GM18499 (cell line): ENCODE measurements around the gene HOXD4.

Source experiments
- ATAC-seq: cut with Tn5 transposase; IDR thresholded peaks from one replicate; pipeline ENCODE4 v1.9.1; 2021; ENCODE audit warnings: moderate number of reproducible peaks; ENCODE audit not compliant: insufficient read depth, unreplicated experiment

The HOXD4 gene

DNA sequence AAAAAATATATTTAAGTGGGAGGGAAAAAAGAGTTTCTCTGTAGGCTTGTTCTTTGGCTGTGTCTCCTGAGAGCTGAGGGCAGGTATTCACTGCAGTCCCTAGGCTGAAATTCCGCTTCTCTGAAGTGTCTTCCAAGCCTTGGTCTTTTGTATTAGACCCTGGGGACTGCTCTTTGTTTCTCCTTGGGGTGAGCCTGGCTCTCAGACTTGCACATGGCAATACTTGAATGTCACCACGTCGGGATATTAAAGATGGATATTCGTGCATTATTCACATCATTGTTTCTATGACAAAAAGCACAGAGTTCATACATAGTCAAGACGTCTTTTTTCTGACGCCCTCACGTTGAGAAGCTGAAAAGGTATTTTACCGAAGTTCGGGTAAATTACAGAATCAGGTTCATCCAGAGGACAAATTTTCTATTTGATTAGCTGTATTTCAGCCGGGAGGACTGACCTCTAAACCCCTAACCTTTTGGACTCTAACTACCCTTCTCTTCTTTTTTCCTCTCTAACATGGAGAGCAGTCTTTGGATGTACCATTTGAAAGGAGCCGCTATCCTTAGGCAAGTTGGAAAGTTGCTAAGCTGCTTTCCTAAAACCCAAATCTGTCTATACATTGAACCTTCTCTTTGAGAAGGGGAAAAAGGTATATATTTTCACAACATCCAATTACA, 3.4 kb downstream of the HOXD4 start:
- no peak for ATAC-seq

DNA sequence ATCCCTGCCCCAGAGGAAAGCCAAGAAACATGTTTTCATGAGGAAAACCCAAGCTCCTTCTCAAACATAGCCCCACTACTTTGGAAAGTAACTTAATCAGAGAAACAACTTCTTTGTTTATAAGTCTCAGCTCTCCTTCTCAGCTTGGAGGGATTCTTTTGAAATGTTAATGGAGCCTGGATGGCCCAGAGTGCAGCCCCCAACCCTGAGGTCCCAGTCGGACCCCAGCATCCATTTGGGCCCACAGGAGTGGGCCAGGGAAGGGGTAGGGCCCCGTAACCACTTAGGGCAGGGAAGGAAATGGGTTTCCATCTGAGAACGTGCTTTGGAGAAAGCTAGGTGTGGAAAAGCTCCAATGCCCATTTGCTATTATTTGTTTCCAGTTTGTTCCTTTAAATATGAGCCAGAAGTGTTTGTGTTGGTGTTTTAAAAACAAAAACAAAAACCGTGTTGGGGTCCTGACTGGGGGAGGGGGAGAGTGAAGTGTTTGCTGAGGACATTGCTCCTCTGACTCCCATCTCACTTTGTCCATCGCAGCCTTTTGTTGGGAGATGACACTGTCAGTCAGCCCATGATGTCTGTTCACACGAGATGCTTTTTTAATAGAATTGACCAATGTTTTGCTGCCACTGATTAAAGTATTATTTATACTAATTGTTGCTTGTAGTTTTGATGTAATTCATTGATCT, 4.2 kb downstream of the HOXD4 start:
- no peak for ATAC-seq

DNA sequence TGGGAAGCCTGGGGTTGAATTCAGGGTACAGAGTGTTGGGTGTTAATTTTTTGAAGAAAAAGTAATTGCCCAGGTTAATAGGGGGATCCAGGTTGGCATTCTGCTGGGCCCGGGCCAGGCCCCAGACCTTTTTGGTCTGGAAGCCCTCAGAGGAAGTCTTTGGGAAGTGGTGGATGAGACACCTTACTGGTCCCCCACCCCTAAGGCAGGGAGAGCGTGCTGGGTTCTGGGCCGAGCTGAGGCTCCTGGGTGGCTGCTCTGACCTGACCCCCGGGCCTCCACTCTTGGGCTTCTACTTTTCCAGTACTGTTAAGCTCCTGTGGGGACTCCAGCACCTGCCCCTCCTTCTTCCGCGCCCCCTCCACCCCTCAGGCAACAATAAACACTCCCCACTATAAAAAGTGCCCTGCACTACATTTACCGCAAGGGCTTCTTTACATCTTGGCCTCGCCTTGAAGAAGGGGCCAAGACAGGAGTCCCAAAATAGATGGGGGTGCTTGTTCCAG, 5.0 kb downstream of the HOXD4 start:
- no peak for ATAC-seq

GRCh38 chr2:176156807-176157498, 5.6 kb downstream of the HOXD4 start, which contains the start of gene HOXD3:
Gene HOXD3, plus strand, starts transcription at chr2:176157307. Its CDS starts 11,808 bp downstream, at chr2:176169115.
- ATAC-seq, result no peak

GRCh38 chr2:176157499-176158185, 6.3 kb downstream of the HOXD4 start:
- no peak for ATAC-seq

DNA sequence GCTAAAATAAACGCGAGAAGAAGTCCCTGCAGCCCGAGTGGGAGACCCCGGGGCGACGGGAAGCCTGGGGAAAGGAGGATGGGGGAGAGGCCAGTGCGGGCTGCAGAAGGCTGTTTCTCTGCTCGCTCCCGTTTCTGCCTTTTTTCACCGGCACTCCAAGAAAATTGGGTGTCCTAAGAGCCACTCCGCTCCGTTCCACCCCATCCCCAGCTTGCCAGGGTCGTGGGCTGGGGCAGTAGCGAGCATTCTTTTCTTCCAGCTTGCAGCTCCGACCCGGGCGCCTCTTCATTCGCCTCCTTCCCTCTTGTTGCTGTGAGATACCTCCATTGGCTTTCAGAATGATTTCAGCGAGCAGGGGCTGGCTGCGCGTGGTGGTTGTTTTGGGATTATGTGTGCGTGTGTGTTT, 6.8 kb downstream of the HOXD4 start:
- no peak for ATAC-seq

DNA sequence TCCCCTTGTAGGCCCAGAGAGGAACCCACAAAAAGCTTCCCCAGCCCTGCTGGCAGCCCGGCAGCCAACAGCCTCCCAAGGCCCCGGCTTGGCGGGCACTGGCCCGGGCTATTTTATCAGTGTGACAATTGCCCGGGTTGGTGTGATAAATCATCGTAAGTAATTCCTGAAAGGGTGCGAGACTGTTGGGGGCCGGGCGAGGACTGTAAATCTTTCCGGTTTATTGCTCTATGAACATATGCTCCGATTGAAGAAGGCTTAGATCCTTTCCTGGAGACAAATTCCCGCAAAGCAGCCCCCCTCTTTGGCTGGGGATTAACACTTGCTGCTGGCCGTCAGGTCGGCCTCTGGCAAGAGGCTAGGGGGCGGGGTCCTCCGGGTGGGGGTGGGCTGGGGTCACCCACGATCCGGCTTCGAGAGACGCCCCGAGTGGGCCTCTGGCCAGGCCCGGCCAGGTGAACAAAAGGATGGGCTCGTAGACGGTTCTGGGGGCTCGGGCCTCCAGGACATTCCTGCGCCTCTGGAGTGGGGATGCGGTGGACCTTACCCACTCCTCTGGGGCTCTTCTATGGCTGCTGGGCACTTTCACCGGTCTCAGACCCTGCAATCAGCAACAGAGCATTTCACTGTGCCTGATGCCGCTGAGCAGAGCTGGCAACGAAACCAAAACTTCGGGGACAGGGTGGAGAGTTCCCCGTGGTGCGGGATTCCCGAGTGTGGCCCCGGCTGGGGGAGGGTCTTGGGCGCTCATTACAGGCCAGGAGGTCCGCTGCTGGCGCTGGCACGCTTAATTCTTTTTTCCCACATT, 7.7 kb downstream of the HOXD4 start:
- no peak for ATAC-seq

GRCh38 chr2:176159663-176160250, 8.4 kb downstream of the HOXD4 start:
- no peak for ATAC-seq

GRCh38 chr2:176160251-176160985, 9.1 kb downstream of the HOXD4 start:
- ATAC-seq, result no peak

DNA sequence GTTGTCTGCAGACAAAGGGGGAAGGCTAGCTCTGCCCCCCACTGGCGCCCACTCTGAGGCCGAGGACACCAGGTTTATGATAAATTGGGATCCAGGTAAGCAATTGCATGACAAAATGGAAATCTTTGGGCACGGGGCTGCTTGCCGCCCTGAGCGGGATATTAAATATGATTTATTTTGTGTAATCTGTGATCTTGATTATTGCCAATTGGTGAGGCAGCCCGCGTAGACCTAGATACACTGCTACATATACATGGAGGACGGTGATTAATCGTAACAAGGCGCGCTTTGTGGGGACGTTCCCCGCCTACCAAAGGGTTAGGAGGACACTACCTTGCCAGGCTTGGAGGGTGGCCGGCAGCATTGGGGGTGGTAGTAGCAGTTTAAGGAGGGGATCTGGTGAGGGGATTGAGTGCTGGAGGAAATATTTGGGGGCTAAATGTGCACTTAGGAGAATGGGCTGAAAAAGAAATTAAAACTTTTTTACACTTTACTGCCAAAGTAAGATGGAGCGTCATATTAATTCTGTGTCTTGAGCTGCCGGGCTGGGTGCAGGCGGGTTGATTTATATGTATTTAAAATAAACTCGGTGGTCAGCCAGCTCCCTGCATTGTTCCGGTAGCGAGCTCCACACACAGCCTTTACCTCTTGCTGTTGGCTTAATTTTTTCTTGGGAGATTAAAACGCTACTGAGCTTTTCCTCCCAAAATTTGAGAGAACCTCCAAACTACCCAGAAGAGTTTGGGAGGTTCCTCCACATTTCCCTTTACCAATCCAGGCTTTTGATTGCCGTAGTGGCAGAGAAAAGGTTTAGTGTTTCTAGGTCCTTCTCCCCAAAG, 9.9 kb downstream of the HOXD4 start:
- no peak for ATAC-seq

- no peak for ATAC-seq
These were observed 10.7 kb downstream of the HOXD4 start for GRCh38 chr2:176161825-176162626.

DNA sequence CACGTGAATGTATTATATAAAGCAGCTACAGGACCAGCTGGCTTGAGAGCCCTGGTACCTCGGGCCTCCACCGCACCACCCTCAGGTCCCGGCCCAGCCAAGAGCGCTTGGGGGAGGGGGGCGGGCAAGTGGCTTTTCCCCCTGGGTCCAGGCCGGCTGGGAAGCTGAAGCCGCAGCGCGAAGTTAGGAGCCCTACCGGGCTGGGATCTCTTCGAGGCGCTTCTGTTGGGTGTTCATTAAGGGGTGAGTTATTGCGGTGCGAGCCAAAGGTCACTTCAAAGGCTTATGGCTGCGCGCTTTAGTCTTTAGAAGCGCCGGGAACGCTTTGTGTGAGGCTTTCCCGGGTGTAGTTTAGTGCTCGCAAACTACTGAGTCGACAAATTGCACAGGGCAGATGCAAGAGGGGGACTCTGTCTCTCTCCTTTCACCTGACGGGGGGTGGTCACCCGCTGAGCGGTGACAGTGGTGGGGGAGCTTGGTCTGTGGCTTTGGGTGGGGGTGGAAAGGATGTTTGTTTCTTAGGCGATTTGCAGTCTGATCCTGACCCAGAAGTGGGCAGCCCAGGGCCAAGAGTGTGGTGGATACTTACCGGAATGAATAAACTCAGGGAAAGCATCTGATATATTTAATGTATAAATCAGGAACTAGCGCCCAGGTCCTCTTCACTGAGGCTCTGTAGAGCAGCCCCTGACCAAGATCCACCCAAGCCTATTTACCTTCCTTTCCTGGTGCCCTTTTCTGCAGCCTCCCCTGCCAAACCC, 11.7 kb downstream of the HOXD4 start:
- no peak for ATAC-seq

DNA sequence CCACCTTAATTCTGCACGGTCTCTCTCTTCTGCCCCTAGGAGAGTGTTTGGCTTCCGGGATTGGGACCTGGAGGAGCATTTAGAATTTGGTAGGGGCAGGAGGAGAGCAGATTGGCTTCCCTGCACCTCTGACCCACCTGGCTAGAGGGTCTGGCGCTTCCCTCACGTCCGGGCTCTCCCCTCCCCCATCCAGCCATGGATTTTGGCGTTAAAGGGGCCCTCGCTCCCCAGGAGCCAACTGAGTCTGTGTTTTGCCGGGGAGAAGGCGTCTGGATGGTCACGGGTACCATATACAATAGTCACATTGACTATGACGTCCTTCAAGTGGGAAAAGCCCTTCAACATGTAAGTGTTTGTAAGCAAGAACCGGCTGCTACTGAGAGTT, 12.3 kb downstream of the HOXD4 start:
- no peak for ATAC-seq

GRCh38 chr2:176164201-176164600, 12.9 kb downstream of the HOXD4 start:
- ATAC-seq, result no peak

DNA sequence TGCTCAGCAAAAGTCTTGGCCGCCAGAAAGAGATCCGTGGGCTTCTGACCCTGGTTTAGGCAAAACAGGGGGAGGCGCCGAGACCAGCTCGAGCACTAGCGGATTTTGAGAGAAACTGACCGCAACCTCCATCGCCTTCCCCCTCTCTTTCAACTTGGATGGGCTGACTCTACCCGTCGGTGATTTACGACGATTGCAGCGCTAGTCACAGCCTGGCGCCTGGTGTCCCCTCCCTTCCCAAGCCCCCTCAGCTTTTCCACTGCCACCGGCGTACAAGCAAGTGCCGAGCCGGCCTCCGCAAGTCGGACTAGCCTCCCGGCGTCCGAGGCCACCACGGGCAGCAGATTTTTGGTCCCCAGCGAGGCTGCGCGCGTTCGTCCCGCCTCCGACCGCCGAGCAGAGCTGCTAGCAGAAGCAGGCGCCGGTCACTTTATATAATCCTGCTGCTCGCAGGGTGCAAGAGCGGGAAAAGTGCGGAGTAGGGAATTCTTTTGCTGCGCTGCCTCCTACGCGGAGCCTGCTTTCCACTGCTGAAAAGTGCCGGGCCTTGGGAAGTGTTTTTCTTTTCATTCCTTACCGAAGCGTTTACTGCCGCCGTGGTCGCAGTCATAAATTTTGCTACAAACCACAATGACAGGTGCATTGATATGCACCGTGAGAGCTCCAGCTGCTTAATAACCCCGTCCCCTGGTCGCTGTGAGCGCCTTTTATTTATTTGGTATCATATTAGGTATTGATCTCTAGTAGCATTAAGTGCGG, 13.4 kb downstream of the HOXD4 start:
- ATAC-seq, result no peak
